ENCODE results near the gene AKR1C1. TPM values are rescaled to one million over a fixed set of nuclear protein-coding genes. Genes with fewer than 3 reads are reported as not detected.
A peak's percentile ranks its signal among the peaks of the same experiment; 100 is the strongest.
"Not testable (repeated sequence)": the region's sequence is repeated elsewhere in the genome, so short reads cannot be mapped to it uniquely, and the experiment has no call there.

AKR1C1 gene
- polyA plus RNA-seq, 2 donors, result 18.5 to 97.1 TPM

- Histone ChIP-seq H3K36me3 (ENCODE audit: control insufficient read depth in 2 of 2, insufficient read depth in 2 of 2, low read length in 1 of 2) (no peaks in the 10 kb centered on the region), H3K4me1 (ENCODE audit: control insufficient read depth in 2 of 2, insufficient read depth in 2 of 2, low read length in 1 of 2) (peaks cover 0 to 2% of the 10 kb centered on the region in 2 donors), H3K27me3 (ENCODE audit: control insufficient read depth in 1 of 2, insufficient read depth in 2 of 2, low read length in 2 of 2) (no peaks in the 10 kb centered on the region), H3K27ac (ENCODE audit: low read depth in 2 of 2, low read length in 1 of 2) (peak overlapping the region in 1 of 2 donors; percentile 4), H3K9me3 (ENCODE audit: control insufficient read depth in 2 of 2, insufficient read depth in 1 of 2, low read depth in 1 of 2, low read length in 1 of 2) (no peaks in the 10 kb centered on the region), H3K4me3 (ENCODE audit: low read depth in 1 of 2, low read length in 2 of 2) (no peak overlapping the region)
Observed at GRCh38 chr10:4947039-4947634, 16.1 kb upstream of the AKR1C1 start.

GRCh38 chr10:4947635-4948596, 15.3 kb upstream of the AKR1C1 start:
- peaks cover 0 to 2% of the 10 kb centered on the region in 2 donors for H3K4me1 ChIP-seq (ENCODE audit: control insufficient read depth in 2 of 2, insufficient read depth in 2 of 2, low read length in 1 of 2)
- WGBS, 2 donors, result 24 to 39% methylated on average over 5 of the region's 5 CpGs
- no peak overlapping the region for H3K4me3 ChIP-seq (ENCODE audit: low read depth in 1 of 2, low read length in 2 of 2)
- no peaks in the 10 kb centered on the region for H3K27me3 ChIP-seq (ENCODE audit: control insufficient read depth in 1 of 2, insufficient read depth in 2 of 2, low read length in 2 of 2)
- H3K27ac ChIP-seq (ENCODE audit: low read depth in 2 of 2, low read length in 1 of 2), result peak overlapping the region; percentile 73 to 76
- no peaks in the 10 kb centered on the region for H3K9me3 ChIP-seq (ENCODE audit: control insufficient read depth in 2 of 2, insufficient read depth in 1 of 2, low read depth in 1 of 2, low read length in 1 of 2)
- no peaks in the 10 kb centered on the region for H3K36me3 ChIP-seq (ENCODE audit: control insufficient read depth in 2 of 2, insufficient read depth in 2 of 2, low read length in 1 of 2)

GRCh38 chr10:4951512-4952162, 11.6 kb upstream of the AKR1C1 start:
- 44 to 49% methylated on average over 5 of the region's 5 CpGs for WGBS, 2 donors
- H3K4me3 ChIP-seq (ENCODE audit: low read depth in 1 of 2, low read length in 2 of 2); H3K9me3 ChIP-seq (ENCODE audit: control insufficient read depth in 2 of 2, insufficient read depth in 1 of 2, low read depth in 1 of 2, low read length in 1 of 2); H3K36me3 ChIP-seq (ENCODE audit: control insufficient read depth in 2 of 2, insufficient read depth in 2 of 2, low read length in 1 of 2); H3K27ac ChIP-seq (ENCODE audit: low read depth in 2 of 2, low read length in 1 of 2); H3K4me1 ChIP-seq (ENCODE audit: control insufficient read depth in 2 of 2, insufficient read depth in 2 of 2, low read length in 1 of 2); H3K27me3 ChIP-seq (ENCODE audit: control insufficient read depth in 1 of 2, insufficient read depth in 2 of 2, low read length in 2 of 2): not testable (repeated sequence)

- Histone ChIP-seq H3K4me3 (ENCODE audit: low read depth in 1 of 2, low read length in 2 of 2) (no peak overlapping the region), H3K9me3 (ENCODE audit: control insufficient read depth in 2 of 2, insufficient read depth in 1 of 2, low read depth in 1 of 2, low read length in 1 of 2) (no peaks in the 10 kb centered on the region), H3K36me3 (ENCODE audit: control insufficient read depth in 2 of 2, insufficient read depth in 2 of 2, low read length in 1 of 2) (no peaks in the 10 kb centered on the region), H3K27me3 (ENCODE audit: control insufficient read depth in 1 of 2, insufficient read depth in 2 of 2, low read length in 2 of 2) (no peaks in the 10 kb centered on the region), H3K4me1 (ENCODE audit: control insufficient read depth in 2 of 2, insufficient read depth in 2 of 2, low read length in 1 of 2) (no peaks in the 10 kb centered on the region), H3K27ac (ENCODE audit: low read depth in 2 of 2, low read length in 1 of 2) (no peak overlapping the region)
Observed at GRCh38 chr10:4953405-4953804, 9.8 kb upstream of the AKR1C1 start.

GRCh38 chr10:4956088-4956487, 7.1 kb upstream of the AKR1C1 start:
- 84% methylated on average over 5 to 6 of the region's 7 CpGs for WGBS, 2 donors
- not testable (repeated sequence) for H3K4me1 ChIP-seq (ENCODE audit: control insufficient read depth in 2 of 2, insufficient read depth in 2 of 2, low read length in 1 of 2); H3K4me3 ChIP-seq (ENCODE audit: low read depth in 1 of 2, low read length in 2 of 2); H3K36me3 ChIP-seq (ENCODE audit: control insufficient read depth in 2 of 2, insufficient read depth in 2 of 2, low read length in 1 of 2); H3K27ac ChIP-seq (ENCODE audit: low read depth in 2 of 2, low read length in 1 of 2); H3K9me3 ChIP-seq (ENCODE audit: control insufficient read depth in 2 of 2, insufficient read depth in 1 of 2, low read depth in 1 of 2, low read length in 1 of 2); H3K27me3 ChIP-seq (ENCODE audit: control insufficient read depth in 1 of 2, insufficient read depth in 2 of 2, low read length in 2 of 2)

GRCh38 chr10:4956955-4957645, 6.1 kb upstream of the AKR1C1 start:
- H3K36me3 ChIP-seq (ENCODE audit: control insufficient read depth in 2 of 2, insufficient read depth in 2 of 2, low read length in 1 of 2); H3K27ac ChIP-seq (ENCODE audit: low read depth in 2 of 2, low read length in 1 of 2); H3K4me1 ChIP-seq (ENCODE audit: control insufficient read depth in 2 of 2, insufficient read depth in 2 of 2, low read length in 1 of 2); H3K9me3 ChIP-seq (ENCODE audit: control insufficient read depth in 2 of 2, insufficient read depth in 1 of 2, low read depth in 1 of 2, low read length in 1 of 2); H3K27me3 ChIP-seq (ENCODE audit: control insufficient read depth in 1 of 2, insufficient read depth in 2 of 2, low read length in 2 of 2); H3K4me3 ChIP-seq (ENCODE audit: low read depth in 1 of 2, low read length in 2 of 2): not testable (repeated sequence)
- 51 to 69% methylated on average over 5 of the region's 5 CpGs for WGBS, 2 donors

- not testable (repeated sequence) for H3K27ac ChIP-seq (ENCODE audit: low read depth in 2 of 2, low read length in 1 of 2); H3K27me3 ChIP-seq (ENCODE audit: control insufficient read depth in 1 of 2, insufficient read depth in 2 of 2, low read length in 2 of 2); H3K4me3 ChIP-seq (ENCODE audit: low read depth in 1 of 2, low read length in 2 of 2); H3K9me3 ChIP-seq (ENCODE audit: control insufficient read depth in 2 of 2, insufficient read depth in 1 of 2, low read depth in 1 of 2, low read length in 1 of 2); H3K4me1 ChIP-seq (ENCODE audit: control insufficient read depth in 2 of 2, insufficient read depth in 2 of 2, low read length in 1 of 2); H3K36me3 ChIP-seq (ENCODE audit: control insufficient read depth in 2 of 2, insufficient read depth in 2 of 2, low read length in 1 of 2)
- 94 to 97% methylated on average over 11 of the region's 11 CpGs for WGBS, 2 donors
Observed at GRCh38 chr10:4961558-4961957, 1.7 kb upstream of the AKR1C1 start.

- not testable (repeated sequence) for H3K4me3 ChIP-seq (ENCODE audit: low read depth in 1 of 2, low read length in 2 of 2); H3K4me1 ChIP-seq (ENCODE audit: control insufficient read depth in 2 of 2, insufficient read depth in 2 of 2, low read length in 1 of 2); H3K36me3 ChIP-seq (ENCODE audit: control insufficient read depth in 2 of 2, insufficient read depth in 2 of 2, low read length in 1 of 2); H3K27me3 ChIP-seq (ENCODE audit: control insufficient read depth in 1 of 2, insufficient read depth in 2 of 2, low read length in 2 of 2); H3K9me3 ChIP-seq (ENCODE audit: control insufficient read depth in 2 of 2, insufficient read depth in 1 of 2, low read depth in 1 of 2, low read length in 1 of 2); H3K27ac ChIP-seq (ENCODE audit: low read depth in 2 of 2, low read length in 1 of 2)
- 31 to 49% methylated on average over 1 of the region's 1 CpG for WGBS, 2 donors
Observed at GRCh38 chr10:4962308-4962707, 907 bp upstream of the AKR1C1 start.

GRCh38 chr10:4963815-4964154, 570 bp downstream of the AKR1C1 start:
- peak overlapping the region in 1 of 2 donors; percentile 28 for H3K4me3 ChIP-seq (ENCODE audit: low read depth in 1 of 2, low read length in 2 of 2)
- not testable (repeated sequence) for H3K36me3 ChIP-seq (ENCODE audit: control insufficient read depth in 2 of 2, insufficient read depth in 2 of 2, low read length in 1 of 2); H3K27me3 ChIP-seq (ENCODE audit: control insufficient read depth in 1 of 2, insufficient read depth in 2 of 2, low read length in 2 of 2); H3K9me3 ChIP-seq (ENCODE audit: control insufficient read depth in 2 of 2, insufficient read depth in 1 of 2, low read depth in 1 of 2, low read length in 1 of 2); H3K4me1 ChIP-seq (ENCODE audit: control insufficient read depth in 2 of 2, insufficient read depth in 2 of 2, low read length in 1 of 2); H3K27ac ChIP-seq (ENCODE audit: low read depth in 2 of 2, low read length in 1 of 2)
- 33 to 36% methylated on average over 3 of the region's 4 CpGs for WGBS, 2 donors
